ENCODE data around the gene MTA1.
A peak's percentile ranks its signal among the peaks of the same experiment; 100 is the strongest.

Gene MTA1

DNA sequence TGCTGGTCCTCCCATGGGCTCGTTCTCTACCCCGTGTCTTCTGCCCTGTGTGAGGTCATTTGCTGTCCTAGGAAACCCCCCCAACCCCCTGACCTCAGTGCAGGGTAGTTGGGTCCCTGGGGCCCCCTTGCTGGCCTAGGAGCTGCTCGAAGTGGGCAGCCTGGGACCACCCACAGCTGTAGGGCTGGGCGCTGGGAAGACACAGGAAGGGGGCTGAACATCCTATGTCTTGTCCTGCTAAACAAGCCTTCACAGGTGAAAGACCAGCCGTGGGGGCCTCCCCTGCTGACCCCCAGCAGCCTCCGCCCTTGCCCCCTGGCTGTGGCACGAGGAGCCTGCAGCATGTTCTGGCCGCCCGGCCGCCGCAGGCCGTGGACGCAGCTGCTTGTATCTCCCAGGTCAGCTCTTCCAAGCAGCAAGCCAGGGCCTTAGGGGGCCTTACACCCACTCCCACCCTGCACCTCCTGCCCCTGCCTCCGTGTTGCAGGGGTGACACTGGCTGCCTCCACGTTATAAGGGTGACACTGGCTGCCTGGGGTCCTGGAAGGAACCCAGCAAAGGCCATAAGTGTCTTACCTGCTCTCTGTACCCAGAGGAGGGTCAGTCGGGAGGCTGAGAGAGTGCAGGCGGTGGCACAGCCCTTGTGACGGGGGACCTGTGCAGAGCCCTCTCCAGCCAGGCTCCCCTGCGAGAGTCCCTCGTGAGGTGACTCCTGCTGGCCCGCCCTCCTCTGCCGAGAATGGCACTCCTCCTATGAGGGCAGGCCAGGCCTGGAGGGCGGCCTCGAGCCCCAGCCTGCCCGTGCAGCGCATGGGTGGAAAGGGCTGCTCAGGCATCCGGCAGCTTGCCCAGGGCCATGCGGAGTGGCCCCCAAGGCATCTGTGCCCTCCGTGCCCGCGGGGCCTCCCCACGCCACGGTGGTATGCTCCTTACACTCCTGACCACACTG, 32.8 kb upstream of the MTA1 start:
- no peak for DNase-seq

DNA sequence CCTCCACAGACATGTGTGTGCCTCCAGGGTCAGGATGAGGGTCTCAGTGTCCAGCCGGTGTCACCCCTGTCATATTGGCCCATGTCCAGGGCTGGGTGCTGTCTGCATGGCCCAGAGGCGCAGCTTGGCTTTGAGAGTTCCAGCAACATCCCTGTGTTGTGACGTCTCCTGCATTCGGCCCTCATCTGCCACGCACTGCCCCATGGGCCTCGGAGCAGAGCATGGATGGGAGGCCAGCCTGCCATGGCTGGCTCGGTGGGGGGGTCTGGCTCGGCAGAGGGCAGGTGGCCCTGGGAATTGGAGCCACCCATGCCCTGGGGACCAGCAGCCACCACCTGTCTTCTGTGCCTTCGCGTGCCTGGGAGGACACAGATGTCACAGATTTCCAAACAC, 32.1 kb upstream of the MTA1 start:
- no peak for DNase-seq

DNA sequence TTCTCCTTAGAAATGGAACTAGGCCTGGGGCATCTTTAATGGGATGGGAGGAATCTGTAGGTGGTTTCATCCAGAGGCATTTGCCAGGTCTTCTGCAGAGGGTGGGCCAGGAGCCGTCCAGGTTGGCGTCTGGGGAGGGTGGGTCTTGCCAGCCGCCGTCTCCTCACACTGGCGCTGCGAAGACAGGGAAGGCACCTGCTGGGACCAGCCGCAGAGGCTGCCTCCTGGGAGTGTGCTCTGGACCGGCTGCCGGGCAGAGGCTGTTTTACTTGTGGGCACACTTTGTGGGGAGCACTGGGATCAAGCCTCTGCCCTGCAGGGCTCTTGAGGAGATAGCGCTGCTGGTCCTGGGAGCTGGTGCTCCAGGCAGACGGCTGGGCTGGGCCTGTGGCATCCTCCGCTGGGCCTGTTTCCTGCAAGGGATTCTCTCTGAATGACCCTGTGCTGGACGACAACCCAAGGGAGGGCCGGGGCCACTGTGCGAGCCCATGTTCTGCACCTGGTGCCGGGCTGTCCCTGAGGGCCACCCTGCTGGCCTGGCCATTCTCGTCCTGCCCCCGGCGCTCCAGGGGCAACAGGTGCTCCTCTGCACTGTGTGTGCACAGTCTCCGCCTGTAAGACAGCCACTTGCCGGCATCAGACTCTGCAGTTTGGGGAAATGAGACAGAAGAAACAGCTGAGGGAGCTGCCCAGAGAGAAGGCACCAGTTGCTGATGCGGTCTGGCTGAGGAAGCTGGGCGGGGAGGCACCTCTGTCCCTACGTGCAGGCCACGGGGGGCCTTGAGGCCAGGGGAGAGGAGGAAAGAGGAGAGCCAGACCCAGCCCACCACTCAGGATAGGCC, 31.3 kb upstream of the MTA1 start:
- DNase-seq, result peak in 2 of 56 donors; percentile 8 to 14

DNA sequence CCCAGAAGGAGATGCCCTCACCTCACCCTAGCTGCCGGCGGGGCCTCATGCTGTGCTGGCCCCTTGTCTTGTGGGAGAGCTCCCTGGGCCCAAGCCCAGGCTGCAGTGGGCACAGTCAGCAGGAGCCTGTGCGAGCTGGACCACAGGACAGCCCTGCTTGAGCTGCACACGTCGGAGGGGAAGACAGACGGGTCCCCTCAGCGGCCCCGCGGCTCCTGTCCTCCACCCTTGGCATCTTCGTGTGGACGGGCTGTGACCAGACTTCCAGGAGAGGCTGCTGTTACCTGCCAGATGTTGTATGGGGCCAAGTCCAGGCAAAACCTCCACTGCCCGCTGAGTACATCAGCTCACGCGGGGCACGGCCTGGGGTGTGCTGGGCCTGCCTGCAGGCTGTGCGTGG, 30.7 kb upstream of the MTA1 start:
- no peak for DNase-seq

DNA sequence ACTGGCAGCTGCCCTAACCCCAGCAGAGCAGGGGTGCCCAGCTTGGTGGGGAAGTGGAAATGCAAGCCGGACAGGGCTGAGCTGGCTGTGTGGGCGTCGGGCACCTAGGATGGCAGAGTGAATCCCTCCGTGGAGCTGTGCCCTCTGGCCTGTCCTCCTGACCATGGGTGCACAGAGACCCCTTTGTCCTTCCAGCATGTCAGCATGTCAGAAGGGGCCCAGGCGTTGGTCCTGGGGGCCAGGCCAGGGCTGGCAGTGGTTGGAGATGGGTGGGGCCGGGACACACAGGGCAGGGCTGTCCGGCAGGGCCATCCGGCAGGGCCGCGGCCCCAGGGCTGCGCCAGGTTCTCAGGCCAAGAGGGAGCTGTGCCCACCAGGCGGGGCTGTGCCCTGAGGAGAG, 30.1 kb upstream of the MTA1 start:
- peak in 11 of 56 donors; percentile 14 to 47 (median 30) for DNase-seq

DNA sequence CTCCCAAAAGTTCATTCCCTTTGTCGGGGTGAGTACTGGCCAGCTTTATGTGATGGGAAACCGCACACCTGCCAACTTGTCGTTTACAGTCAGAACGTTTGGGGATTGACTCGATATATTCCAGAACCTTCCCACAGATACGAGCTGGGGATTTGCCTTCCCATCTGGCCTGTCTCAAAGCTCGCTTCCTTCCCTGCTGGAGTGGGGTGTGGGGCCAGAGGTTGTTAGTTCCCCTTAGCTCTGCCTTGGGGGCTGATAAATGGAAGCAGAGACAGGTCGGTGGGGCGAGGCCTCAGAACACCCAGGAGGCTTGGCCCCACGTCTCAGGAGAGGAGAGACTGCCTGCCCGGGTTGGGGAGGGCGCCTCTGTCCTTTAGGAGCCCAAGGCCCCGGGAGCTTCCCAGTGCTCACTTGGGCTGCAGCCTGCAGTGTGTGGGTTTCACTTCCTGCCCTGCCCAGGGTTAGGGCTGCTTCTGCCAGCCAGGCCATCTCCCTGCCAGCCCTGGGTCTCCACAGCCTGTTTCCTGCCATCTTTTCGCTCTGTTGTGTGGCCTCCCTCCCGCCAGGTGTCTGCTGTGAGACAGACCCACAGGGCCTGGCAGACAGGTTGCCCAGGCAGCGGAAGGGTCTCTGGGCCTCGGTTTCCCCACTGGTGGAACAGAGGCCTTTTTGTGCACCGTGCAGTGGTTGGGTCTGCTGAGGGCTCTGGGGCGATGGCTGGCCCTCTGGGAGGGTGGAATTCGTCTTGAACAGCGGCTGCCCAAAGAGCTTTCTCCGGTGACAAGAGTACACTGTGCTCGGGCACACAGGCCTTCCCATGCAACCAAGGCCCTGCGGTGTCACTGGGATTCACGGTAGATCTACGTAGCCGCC, 29.4 kb upstream of the MTA1 start:
- peak in 2 of 56 donors; percentile 36 to 44 for DNase-seq

DNA sequence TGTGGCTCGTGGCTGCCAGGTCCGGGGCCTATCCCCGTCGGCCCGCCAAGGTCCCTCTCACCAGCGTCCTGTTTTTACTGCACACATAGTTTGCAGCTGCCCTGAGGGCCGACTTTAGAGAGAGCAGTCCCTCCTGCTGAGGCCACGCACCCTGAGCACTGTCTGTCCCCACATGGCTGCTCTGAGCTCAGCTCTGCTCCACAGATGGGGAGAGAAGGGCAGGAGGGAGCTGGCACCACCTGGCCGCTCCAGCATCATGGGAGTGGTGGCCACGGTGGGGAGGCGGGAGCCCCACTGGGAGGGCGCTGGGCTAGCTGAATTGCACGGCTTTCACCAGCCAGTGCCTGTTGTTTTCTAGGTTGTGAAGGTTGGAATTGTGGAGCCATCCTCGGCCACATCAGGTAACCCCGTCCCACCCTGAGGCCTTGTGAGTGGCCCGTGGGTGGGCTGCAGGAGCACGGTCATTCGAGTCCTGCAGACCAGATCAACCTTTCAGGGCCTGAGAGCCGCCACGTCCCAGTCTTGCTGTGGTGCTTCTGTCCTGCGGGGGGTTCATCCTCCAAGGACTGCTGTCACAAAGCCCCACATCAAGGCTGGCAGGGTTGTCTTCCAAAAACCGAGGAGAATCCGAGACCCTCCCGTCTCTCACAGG, 28.7 kb upstream of the MTA1 start:
- DNase-seq, result no peak

DNA sequence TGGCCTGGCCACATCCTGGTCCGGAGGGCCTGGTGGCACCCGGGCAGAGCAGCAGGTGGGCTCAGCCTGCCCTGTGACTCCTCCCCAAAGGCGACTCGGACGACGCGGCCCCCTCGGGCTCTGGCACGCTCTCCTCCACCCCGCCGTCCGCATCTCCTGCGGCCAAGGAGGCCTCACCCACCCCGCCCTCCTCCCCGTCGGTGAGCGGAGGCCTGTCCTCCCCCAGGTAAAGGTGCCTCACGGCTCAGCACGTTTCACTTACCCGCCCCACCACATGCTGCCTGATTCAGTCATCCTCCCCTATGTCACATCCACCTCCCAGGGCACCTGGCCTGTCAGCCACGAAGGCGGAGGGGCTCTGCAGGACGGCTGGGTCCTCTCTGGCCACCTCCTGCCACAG, 28.1 kb upstream of the MTA1 start:
- no peak for DNase-seq

DNA sequence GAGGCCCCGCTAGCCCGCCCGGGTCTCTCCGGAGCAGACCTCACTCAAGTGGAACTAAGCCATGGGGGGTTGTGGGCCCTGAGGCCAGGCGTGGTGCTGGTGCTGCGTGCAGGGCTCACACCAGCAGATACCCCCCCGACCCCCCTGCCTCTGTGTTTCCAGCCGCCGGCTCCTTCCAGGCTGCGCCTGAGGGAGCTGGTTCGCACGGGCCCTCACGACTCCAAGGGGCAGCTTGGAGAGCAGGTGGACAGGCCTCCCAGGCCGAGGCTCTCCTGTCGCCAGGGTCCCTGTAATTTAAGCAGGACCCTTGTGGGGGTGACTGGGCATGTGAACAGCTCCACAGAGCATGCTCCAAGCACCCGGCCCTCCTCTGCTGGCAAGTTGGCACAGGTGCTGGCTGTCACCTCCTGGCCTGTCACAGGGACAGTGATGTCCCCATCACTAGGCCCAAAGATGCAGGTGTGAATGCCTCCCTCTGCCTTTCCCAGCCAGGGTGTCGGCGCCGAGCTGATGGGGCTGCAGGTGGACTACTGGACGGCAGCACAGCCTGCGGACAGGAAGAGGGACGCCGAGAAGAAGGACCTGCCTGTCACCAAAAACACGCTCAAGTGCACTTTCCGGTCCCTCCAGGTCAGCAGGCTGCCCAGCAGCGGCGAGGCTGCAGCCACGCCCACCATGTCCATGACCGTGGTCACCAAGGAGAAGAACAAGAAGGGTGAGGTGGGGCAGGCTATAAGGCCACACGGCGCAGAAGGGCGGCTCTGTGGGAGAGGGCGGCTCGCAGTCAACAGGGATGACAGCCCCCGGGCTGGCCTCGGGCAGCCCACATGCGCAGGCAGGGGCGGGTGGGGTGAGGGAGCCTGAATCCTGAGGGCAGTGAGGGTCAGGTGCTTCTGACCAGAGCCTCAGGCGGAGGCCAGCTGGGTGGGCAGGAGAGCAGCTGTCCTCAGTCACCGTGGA, 27.2 kb upstream of the MTA1 start:
- DNase-seq, result no peak

DNA sequence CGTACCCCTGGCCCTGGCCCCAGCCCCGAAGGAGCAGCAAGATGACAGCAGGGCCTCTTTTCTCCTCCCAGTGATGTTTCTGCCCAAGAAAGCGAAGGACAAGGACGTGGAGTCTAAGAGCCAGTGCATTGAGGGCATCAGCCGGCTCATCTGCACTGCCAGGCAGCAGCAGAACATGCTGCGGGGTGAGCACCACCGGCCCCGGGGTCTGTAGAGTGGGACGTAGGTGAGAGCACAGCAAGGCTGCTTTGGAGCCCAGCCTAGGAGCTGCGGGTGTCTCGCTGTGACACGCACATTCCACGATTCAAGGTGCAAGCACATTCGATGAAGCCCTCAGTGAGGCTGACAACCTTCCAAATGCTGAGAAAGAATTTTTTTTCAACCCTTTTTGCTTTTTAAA, 26.5 kb upstream of the MTA1 start:
- no peak for DNase-seq

DNA sequence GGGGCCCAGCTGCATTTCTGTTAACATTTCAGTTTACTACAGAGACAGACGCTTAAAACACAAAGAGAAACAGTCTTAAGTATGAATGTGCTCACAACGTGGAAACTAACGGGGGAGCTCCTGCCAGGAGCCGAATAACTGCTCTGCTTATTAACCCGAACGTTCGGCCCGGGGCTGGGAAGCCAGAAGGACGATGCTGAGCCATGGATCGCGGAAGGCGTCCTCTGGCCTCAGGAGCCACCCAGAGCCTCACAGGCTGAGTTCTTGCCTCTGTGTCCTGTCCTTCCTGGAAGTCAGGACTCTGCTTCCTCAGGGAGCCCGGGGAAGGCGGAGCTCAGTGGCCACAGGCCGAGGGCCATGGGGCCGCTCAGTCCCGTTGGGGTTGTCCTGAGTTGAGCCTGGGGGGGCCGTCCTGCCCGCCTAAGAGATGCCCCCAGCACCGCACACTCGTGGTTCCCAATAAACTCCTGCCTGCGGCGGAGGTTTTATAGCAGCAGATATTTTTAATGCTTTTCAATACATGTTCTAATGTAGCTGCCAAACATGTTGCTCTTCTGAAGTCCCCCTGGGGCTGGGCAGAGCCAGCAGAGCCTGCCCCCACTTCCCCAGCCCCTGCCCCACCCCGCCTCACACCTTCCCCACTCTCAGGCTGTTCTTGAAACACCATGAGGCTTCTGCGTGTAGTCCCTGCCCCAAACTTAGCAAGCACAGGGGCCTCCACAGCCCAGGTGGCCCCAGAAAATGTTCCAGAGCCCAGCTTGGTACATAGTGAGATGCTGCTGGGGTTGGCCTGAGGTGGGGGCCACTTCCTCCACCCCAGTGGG, 24.7 kb upstream of the MTA1 start:
- DNase-seq, result no peak

DNA sequence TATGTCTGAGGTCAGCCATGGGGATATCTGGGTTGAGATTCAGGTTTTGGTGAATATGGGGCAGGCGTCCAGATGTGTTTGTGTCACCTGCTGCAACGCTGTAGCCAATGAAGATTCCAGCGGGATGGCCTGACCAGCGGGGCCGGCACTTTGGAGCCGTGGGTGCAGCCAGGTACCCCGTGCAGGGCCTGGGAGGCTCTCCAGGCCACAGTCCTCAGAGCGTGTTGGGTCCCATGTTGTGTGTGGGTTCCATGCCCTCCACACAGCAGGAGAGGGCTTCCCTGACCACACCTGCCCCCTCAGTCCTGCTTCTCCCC, 24.1 kb upstream of the MTA1 start:
- DNase-seq, result no peak

DNA sequence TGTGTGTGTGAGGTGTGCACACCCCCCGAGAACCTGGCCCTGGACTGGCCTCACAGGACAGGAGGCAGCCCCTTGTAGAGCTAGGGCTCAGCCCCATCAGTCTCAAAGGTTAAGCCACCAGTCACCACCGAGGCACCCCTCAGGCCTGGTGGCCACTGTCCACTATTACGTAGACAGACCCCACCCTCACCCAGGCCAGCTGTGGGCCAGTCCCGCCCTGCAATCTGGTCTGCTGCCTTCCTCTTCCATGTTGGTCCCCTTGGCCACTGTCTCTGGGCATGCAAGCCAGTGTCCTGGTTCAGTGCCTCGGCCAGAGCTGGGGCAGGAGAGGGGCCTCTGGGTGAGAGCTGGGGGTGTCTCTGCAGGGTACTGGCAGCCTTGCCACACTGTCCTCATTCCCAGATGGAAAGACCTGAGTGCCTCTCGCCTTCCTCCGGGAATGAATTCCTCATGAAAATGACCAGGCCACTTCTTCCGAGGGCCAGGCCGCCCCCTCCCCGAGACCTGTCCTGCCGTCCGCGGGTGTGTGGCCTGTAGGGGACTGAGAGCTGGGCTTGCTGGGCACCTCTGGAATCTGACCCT, 22.2 kb upstream of the MTA1 start:
- DNase-seq, result no peak

DNA sequence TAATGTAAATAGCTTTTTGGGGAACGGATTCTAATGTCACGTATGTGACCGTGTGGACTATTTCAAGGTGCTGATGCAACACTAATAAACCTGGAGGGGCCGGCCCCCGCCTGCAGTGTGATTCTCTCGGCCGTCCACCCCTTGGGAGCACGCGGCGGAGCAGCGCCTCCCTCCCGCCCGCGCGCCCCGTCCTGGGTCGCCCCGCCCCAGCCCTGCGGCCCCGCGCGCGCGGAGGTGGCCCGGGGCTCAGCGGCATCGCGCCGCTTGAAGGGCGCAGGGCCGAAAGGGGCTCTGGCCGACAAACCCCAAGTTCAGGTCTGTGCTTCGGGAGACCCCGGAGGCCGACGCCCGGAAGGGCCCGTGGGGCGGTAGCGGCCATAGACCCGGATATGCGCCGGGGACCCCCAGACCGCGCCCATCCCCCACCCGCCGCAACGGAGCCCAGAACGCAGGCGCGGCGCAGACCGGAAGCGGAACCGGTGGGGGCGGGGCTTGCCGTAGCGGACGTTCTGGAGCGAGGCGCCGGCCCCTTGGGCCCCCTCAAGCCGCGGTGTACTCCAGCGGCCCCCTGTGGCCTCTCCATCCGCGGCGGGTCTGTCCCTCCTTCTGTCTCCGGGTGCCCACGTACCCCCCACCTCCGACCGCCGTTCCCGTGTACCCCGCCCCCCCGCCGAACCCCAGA, 21.4 kb upstream of the MTA1 start, which contains the start of gene TEX22:
TEX22 (plus strand) TSS at position 495 of the 682 bp plus-strand sequence. CDS start 803 bp downstream, outside the sequence.
- peak in 53 of 56 donors; percentile 29 to 91 (median 75) for DNase-seq

DNA sequence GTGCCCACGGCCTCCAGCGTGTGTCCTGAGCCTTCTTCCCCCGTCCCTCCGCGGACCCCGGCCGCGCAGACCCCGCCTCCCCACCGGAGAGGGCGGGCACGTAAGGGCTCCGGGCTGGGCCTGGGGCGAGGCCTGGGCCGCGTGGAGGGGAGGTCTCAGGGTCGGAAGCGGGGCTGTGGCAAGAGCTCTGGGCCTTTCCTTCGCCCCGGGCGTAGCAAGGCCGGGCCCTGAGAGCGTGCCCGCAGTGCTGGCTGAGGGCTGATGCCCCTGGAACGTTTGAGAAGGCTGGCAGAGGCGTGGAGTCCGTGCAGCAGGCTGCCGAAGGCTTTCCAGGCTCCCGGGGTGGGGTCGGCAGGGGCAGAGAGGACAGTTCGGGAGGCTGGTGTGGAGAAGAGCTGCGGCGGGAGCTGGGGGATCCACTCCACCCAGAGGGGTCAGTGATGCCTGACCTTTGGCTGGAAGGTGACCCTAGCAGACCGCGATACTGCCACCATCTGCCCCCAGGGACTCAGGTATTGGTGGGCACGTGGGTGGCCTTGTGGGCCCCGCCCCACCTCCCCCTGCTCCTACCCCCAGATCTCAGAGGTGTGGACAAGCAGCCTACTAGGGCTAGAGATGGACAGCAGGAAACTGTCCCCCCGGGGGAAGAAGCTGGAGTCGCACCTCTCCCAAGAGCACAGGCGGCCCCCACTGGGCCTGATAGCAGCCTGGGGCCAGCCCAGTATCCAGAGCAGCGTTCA, 20.7 kb upstream of the MTA1 start:
- DNase-seq, result no peak

DNA sequence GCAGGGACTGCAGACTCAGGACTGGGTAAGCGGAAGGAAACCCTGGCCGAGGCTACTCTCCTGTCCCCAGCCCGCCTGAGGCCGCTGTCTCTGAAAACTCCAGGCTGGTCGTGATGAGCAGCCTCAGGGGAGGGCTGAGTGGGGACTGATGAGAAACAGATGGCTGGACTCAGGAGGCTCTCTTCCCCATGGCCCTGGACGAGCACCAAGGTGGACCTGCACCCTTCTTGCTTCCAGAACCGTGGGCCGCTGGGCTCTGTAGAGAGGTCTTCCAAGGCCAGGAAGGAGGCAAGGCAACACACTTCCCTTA, 20.2 kb upstream of the MTA1 start:
- no peak for DNase-seq

DNA sequence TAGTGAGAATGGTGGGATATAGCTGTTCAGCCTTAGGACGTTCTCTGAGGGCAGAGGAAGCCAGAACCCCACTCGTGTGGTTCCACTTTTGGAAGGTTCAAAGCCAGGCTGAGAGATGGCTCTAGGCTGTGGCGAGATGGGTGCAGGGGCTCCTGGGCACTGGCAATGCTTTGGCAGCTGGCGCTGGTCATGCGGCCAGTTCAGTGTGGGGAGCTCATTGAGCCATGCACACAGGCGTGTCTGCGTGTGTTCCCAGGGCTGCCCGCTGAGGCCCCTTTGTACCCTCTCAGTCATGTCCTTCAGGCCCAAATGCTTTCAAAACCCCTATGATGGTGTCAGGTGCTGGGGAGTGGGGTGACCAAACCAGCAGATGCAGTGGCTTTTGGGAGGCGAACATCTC, 19.6 kb upstream of the MTA1 start:
- DNase-seq, result no peak

Measured in nucleus accumbens (tissue), 56 donors.